GM18858 (cell line): ENCODE data around the gene RBM5.

Experiments used
- ATAC-seq: cut with Tn5 transposase; IDR thresholded peaks from one replicate; pipeline ENCODE4 v1.9.1; 2021; ENCODE audit not compliant: unreplicated experiment

Gene RBM5

GRCh38 chr3:50138266-50139200 is 49.8 kb downstream of the RBM5 start:
- ATAC-seq = no peak

GRCh38 chr3:50139308-50139707 is 50.6 kb downstream of the RBM5 start:
- no peak for ATAC-seq

GRCh38 chr3:50139718-50140423 is 51.2 kb downstream of the RBM5 start:
- ATAC-seq = no peak

GRCh38 chr3:50140990-50141389 is 52.3 kb downstream of the RBM5 start:
- no peak for ATAC-seq

- ATAC-seq = no peak
These were observed 57.7 kb downstream of the RBM5 start for GRCh38 chr3:50146316-50146901.

GRCh38 chr3:50147016-50147415 is 58.3 kb downstream of the RBM5 start:
- no peak for ATAC-seq

GRCh38 chr3:50147447-50147846 is 58.7 kb downstream of the RBM5 start:
- no peak for ATAC-seq

GRCh38 chr3:50147861-50148260 is 59.1 kb downstream of the RBM5 start:
- ATAC-seq = no peak

GRCh38 chr3:50150404-50150750 is 61.7 kb downstream of the RBM5 start:
- ATAC-seq = no peak

- no peak for ATAC-seq
These were observed 62.4 kb downstream of the RBM5 start for GRCh38 chr3:50150863-50151686.

- no peak for ATAC-seq
These were observed 63.0 kb downstream of the RBM5 start for GRCh38 chr3:50151728-50152127.

GRCh38 chr3:50153782-50154475 is 65.2 kb downstream of the RBM5 start:
- no peak for ATAC-seq

- no peak for ATAC-seq
These were observed 65.7 kb downstream of the RBM5 start for GRCh38 chr3:50154476-50154839.

- peak; percentile 58 for ATAC-seq
These were observed 66.2 kb downstream of the RBM5 start, which contains the start of gene SEMA3F for GRCh38 chr3:50154840-50155490. Gene SEMA3F (plus strand): TSS chr3:50155324. CDS start chr3:50159623, 4,299 bp downstream.

- no peak for ATAC-seq
These were observed 66.8 kb downstream of the RBM5 start for GRCh38 chr3:50155491-50155878.

GRCh38 chr3:50155891-50156290 is 67.2 kb downstream of the RBM5 start:
- no peak for ATAC-seq

- ATAC-seq = no peak
These were observed 68.1 kb downstream of the RBM5 start for GRCh38 chr3:50156549-50157493.

- no peak for ATAC-seq
These were observed 69.3 kb downstream of the RBM5 start for GRCh38 chr3:50157827-50158529.
